NCI-H128 (cell line): ENCODE results near the gene NT5DC2.
"Not testable (repeated sequence)": the region's sequence is repeated elsewhere in the genome, so short reads cannot be mapped to it uniquely, and the experiment has no call there.

ENCODE experiments used
- DNase-seq: peaks from one replicate; lab custom pipeline; 2025; ENCODE audit not compliant: unreplicated experiment; lab: John Stamatoyannopoulos, UW

NT5DC2 gene

DNA sequence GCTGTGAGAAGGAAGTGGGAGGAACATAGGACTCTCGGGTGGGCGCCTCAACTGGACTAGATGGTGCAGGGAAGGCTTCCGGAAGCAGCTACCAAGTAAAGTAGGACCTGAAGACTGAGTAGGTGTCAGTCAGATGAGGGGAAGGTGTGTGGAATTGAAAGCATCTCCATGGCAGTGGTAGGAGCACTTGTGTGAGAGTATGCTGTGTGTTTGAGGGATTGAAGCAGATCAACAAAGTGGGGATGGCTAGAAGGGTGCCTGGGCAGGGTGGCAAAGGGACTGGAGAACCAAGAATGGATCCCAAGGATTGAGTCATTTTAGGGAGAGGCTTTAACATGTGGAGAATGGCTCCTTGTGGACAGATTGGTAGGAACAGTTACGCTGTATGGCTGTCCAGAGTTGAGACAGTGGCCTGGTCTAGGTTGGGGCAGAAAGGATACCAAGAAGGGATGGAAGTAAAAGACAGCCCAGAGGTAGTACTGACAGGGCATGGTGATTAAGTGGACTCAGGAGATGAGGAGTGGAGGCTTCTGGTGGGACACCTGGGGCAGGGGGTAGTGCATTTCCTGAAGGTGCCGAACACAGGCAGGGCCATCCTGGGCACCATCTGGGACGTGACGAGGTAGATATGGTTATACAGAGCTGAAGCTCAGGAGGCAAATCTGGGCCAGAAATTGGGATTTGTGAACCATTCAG, 4.2 kb upstream of the NT5DC2 start:
- no peak for DNase-seq

DNA sequence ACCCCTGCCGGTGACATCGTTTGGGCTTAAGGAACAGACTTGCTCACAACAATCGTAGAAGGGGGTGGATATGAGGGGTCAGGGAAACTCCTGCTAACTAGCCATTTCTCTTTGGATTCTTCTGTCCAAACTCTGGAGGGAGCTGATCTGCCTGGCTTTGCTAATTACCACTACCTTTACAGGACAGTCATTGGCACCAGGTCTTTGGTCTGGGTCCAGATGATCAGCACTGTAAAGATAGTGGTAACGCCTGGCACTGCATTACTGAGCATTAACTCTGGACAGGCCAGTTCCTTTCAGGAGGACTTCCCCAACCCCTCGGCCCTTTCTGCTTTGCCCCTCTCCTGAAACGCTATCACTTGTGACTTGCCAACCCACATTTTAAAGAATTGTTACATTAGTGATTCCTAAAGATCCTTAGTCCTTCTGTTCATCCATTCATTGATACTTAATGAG, 3.5 kb upstream of the NT5DC2 start:
- DNase-seq, result no peak

DNA sequence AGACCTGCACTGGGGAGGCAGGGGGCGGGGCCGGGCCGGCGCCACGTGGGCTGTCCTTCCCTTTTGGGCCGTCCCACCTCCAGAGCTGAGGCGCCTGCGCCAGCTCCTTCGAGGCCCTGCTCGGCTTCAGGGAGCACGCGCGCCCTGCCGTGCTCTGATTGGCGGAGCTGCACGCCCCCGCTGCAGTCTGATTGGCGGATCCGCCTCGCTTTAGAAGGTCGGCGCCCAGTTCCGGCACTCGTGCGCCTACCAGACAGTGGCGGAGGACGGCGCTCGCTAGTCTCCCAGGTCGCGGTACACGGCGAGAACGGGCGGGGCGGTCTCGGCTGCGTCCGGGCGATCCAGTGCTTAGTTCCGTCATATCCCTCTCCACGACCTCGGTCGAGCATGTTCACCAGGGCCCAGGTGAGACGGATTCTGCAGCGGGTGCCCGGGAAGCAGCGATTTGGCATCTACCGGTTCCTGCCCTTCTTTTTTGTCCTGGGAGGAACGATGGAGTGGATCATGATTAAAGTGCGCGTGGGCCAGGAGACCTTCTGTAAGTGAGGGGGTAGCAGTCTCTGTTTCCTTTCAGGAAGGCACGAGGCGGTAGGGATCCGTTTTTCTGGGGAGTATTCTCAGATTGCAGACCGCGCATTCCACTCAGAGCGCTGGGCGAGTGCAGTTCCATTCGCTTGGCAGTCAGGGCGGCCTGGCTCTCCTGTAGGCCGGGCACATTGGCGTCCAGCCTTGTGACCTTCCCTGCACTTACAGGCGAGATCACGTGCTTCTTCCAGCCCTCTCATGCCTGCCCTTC, 2.9 kb upstream of the NT5DC2 start, which contains the start of gene UQCC5:
Gene UQCC5, plus strand, starts transcription at position 237 of the 796 bp plus-strand sequence. Its CDS starts 151 bp downstream, at position 388.
- peak; percentile 88 for DNase-seq

DNA sequence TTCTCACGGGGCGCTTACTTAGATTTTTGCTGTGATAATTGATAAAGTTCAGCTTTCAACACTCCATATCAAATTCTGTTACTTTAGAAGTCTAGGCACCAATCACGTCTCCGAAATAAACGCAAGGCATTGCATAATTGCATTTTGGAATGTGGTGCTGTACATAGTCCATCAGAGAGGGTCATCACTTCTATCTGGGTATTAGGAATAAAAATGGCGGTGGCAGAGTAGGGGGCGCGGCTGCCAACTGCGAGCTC, 2.4 kb upstream of the NT5DC2 start:
- no peak for DNase-seq

DNA sequence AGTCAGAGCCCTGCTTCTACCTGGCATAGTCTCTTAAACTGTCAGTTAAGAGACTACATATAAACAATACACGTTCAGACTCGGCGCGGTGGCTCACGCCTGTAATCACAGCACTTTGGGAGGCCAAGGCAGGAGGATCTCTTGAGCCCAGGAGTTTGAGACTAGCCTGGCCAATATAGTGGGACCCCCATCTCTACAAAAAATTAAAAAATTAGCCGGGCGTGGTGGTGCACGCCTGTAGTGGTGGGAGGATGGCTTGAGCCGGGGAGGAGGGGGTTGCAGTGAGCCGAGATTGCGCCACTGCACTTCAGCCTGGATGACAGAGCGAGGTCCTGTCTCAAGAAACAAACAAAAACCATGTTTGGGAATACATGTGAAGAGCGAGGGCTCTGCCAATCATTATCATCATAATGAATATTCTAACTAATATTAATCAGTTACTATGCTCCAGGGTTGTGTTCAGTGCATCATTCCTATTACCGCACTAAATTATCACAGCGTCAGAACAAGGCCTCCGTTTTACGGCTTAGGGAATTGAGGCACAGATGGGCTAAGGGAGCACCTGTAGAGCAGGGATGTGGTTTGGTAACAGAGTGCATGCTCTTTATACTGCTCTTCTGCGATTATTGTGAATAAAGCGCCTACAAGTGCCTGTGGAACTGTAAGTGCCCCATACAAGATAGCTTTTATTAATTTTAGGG, 1.9 kb upstream of the NT5DC2 start:
- DNase-seq, result no peak

DNA sequence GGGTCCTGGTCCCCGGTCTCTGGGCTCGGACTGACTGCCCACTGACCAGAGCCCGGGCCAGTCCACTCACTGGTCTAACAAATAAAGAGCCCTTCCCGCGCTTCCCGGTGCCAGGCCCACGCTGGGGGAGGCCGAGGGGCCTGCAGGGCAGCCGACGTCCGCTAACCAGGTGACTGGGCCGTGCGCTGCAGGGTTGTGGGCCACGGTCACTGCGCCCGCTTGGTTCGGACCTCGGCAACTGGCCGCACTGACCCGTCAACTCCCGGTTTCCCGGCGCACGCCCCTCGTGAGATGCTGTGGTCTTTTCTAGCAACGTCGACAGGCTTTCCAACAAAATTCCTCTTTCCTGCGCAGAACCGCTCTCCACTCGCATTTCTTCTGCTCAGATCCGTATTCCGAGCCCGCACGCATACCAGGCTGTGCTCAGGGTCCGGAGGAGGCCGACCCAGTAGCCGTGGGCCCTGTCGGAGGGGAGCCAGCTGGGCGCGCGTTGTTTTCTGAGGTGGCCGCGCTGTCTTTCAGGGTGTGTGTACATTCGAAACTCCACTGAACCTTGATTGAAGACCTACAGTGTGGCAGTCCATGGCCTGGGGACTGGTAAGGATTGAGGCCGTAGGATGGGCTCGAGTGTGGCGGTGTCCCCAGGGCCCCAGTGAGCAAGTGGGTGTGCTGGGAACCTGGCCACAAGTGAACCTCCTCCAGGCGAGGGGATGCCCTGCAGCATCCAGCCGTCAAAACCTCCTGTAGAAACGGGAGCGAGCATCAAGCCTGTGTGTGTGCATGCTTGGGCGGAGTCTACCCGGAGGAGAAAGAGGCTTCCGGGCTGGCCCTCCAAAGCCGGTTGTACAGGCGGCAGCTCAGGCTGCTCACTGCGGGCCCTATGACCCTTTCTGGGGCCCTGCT, 875 bp upstream of the NT5DC2 start:
- DNase-seq, result no peak

DNA sequence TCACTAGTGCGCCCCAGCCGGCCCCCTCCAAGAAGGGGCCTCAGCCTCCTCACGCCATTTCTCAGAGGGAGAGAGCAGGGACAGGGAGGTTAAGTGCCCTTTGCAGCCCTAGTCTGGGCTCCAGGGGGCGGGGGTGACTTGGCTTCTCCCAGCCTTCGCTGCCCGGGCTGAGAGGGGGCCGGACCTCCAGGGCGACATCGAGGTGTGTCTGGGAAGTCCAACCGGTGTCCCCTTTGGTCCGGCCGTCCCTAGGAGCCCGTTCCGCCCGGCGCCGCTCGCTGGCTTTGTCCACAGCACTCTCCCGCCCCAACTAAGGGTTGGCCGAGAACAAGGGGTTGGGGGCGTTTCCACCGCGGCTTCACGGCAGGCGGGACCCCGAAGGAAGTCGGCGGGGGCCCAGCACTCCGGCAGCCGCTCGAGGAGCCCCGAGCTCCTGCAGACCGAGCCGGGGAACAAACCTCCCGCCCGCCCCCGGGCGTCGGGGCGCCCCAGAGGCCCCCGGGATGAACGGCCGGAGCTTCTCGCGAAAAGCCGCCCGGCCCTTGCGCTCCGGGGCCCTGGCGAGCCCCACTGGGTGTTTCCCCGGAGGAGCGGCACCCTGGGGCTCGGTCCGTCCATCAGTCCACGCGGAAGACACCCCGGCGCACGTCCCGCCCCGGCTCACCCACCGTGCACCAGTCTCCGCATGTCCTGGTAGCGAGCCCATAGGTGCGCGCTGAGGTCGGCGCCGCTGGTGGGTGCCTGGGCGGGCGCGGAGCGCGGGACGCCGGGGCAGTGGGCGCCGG, 627 bp downstream of the NT5DC2 start:
- no peak for DNase-seq

DNA sequence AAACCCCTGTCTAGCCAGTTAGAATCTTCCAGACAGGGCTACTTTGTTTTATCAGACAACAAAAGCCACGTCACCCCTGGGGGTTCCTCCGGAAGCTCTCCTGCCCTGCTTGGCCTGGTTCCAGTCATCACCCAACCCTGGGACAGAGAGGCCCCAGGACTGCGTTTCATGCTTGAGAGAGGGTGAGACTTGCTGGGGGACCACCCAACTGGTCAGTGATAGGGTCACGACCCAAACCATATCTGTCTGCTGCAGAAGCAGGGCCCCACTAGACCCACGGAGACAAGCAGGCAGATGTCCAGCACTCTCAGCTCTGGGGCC, 1.2 kb downstream of the NT5DC2 start:
- DNase-seq, result no peak

DNA sequence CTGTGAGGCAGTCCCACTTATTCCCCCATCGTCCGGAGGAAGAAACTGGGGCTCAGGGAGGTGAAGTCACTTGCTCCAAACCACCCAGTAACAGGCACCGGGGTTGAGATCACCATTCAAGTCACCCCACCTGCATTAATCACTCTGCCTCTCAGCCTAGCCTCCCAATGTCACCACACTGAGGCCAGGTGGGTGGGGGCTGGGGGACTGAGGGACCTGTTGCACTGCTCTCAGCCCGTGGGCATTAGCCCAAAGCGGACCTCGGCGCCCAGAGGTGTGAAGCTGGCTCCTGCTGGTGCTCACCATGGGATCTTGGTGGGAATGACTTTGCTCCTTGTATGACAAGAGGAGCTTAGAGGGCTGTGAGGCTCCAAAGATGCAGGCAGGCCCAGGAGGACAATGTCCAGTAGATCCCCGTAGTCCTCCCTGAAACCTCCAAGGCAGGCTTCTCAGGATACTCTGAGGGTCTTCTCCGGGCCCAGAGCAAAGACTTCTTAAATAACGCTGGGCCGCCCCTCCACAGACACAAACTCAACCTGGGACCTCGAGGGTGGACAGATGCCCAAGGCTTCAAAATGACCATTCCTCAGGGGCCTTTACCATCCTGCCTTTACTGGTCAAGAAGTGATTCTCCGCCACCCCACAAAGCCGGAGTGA, 1.7 kb downstream of the NT5DC2 start:
- no peak for DNase-seq

DNA sequence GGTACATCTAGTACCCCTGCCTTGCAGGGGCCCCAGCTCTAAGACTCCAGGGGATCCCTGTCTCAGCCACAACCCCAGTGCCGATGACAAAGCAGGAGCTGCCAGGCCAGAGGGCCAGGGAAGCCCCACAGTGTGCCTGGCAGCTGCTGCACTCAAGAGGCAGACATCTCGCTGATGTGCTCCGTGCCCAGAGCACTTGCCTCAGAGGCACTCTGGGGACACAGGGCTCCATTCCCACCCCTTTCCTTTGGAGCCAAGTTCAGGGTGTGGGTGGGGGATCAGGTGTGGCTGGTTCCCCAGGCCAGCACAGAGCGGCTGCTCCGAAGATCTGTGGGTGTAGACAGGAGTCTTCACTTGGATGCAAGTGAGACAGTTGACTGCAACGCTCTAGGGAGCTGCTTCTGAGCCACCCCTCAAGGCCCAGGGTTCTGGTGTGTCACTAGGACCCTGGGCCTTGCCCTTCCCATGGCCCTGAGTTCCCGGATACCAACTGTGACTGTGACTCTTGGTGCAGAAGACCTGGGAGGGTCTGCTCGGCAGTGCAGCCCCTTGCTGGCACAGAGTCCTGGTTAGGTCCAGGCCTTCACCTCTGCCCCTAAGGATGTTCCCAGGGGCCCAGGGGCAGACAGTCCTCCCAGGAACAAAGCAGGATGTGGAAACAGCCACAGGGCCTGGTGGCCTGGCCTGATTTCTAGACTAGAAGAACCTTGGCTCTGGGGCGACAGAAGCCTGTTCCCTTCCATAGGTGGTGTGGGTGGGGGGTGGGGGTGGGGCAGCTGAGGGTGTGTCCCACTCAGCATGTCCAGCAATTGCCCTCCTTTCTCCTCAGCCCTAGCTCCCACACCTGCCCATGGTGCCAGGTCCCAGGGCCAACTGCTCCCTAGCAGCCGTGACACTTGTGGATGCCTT, 2.5 kb downstream of the NT5DC2 start:
- DNase-seq, result no peak

DNA sequence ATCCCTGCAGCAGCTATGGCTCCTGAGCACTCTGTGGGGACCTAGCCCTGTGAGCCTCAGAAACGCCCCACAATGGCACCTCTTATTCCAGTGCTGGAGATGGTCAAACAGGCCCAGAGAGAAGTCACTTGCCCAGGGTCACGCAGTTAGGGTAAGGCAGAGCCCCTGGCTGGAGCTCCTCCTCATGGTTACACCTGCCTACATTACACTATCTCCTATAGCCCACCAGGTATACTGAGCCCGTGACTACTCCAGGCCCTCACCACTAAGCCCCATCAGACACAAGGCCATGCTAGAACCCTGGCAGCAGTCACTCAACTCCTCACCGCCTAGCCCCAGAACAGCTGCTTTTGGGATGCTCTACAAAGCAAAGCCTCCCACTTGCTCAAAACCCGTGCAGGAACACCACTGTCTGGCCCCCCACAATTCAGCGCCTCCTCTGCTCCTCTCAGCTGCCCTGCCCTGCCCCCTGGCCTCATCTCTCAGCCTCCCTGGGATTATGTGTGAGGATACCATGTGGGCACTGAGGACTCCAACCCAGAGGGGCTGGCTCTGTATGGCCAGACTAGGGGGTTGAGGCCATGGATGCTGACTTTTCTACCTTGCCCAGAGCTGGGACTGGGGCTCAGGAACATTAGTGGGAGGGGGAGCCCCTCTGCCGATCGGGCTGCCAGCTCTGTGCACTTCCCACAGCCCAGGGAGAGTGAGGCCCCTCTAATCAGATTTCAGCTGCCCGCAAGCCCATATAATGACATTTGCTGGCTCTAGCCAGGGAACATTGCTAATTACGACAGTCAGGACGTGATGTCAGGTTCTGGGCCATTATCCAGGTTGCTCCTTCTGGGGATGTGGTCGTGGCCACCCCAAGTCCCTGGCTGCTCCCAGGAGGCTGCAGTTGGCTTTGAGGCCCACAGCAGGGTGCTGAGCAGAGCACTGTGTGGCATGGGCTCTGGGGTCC, 4.0 kb downstream of the NT5DC2 start:
- no peak for DNase-seq

DNA sequence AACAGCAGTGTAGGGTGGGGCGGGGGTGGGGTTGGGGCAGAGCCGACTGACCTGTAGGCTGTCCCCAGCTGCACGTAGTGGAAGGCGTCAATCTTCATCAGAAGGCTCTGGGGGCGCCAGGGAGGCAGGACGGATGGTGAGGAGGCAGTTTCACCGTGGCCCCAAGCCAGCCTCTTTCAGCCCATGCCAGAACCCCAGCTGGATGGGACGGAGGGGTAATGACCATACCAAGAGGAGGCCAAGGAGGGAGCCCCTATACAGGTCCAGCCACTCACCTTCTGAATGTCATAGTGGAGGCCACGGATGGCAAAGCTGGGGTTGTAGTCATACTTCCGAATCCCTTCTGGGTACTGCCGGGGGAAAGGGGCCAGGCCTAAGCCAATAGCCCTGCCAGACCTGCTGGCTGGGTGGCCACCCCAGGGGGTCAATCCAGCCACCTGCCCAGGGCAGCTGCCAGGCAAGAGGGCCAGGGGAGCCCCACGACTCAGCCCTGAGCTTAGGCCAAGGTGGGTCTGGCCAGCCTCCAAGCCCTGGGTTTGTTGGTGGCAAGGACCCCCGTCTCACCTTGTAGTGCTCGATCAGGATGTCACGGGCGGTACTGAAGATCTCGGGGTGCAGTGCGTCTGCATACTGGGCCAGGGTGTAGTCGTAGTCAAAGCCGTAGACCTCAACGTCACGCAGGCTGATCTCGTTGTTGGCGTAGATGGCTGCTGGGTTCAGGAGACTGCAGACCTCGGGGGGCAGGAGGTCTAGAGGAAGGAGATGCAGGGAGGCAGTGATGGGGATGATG, 4.9 kb downstream of the NT5DC2 start:
- DNase-seq, result no peak

DNA sequence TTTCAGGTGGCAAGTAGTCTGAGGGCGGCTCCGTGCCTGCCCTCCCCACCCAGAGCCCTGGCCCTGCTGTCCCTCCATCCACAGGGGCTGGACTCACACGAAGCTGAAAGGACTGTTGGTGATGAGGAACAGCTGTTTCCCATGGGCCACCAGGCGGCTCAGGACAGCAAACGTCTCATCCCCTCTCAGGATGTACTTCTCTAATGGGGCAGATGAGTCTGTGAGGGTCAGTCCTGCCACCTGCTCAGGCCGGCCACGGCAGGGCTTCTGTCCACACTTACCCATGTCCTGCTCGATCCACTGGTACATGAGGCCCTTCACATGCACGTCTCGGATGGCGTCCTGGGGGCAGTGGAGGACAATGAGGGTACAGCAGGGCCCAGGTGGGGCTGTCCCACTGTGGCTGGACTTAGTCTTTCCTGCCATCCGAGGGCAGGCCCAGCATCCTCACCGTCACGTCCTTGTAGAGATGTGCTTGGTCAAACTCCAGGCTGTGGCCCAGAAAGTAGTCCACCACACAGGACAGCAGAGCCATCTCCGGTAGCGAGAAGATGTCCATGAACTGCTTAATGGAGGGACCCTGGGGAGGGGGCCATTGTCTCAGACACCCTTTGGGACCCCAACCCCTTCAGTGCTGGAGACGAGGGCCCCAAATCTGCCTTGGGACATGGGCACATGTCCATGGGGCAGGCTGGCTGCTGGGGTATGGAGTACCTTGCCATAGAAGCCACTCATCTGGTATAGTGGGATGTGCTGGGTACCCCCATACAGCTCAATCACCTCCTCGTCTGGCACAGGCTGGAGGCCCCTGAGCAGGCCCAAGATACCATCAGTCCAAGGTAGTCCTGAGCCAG, 5.7 kb downstream of the NT5DC2 start:
- DNase-seq, result no peak

DNA sequence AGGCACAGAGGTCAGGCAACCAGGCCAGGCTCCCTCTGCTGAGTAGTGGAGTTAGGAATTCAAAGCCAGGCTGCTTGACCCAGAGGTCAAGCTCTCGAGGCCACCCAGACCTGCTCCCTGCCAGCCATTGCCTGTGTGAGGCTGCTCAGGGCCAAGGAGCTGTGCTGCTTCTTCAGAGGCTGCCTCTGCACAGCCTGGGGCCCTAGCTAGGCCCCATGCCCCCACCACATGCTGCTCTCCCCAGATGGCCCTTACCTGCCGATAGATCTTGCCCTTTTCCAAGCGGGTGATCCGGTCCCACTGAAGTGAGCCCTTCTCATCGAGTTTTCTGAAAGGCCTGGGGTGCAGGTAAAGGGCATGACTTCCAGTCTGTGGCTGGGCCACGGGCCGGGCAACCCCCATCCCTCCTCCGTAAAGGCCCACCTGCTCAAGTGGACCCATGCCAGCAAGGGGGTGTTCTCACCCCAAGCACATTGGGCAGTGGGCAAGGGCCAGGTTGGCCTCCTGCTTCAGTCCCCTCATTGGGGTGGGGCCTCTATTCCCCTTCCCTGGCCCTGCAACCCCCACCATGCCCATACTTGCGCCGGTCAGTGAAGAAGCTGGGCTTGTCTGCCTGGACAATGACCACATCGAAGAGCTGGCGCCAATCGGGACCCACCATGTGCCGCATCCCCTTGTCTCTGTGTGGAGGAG, 6.5 kb downstream of the NT5DC2 start:
- no peak for DNase-seq

DNA sequence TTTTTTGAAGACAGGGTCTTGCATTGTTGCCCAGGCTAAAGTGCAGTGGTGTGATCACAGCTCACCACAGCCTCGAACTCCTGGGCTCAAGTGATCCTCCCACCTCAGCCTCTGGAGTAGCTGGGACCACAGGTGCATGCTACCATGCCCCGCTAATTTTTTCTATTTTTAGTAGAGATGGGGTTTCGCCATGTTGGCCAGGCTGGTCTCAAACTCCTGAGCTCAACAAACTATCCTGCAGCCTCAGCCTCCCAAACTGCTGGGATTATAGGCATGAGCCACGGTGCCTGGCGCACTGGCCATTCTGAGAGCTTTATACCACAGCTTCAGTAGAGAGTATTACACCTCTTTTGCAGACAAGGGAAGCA, 7.0 kb downstream of the NT5DC2 start:
- not testable (repeated sequence) for DNase-seq
